H1 (cell line): Measurements from ENCODE around the gene MDH1B. TPM values are rescaled to one million over a fixed set of nuclear protein-coding genes. Genes with fewer than 3 reads are reported as not detected.

ENCODE experiments used
- CTCF ChIA-PET: fragments of 300-600 bp; sonication (Branson Sonifier 250); formaldehyde crosslinking; loops from one replicate; lab custom pipeline; 2021; ENCODE audit not compliant: partially characterized antibody; lab: Charles Lee
- POLR2A ChIA-PET: fragments of 300-600 bp; sonication (Branson Sonifier 250); formaldehyde crosslinking; loops from one replicate; lab custom pipeline; 2021; ENCODE audit warnings: inconsistent platforms; ENCODE audit not compliant: partially characterized antibody; lab: Charles Lee
- DNase-seq, 2 experiments: peaks; one replicate each; pipeline versions ENCODE4 v3.0.0 to v3.0.0-alpha.2; 2010 to 2022; ENCODE audit warnings: low spot score in 2 of 2, low read depth in 1 of 2, mixed read lengths in 1 of 2
- FAIRE-seq: peaks from 2 replicates; lab custom pipeline; 2011; peaks lifted over from hg19 to GRCh38; lab: Jason Lieb, UNC
- H2AFZ ChIP-seq: 2 replicates; pipeline ENCODE4 v1.8.1; 2012; ENCODE audit warnings: low read length, inconsistent platforms
- H2AK5ac ChIP-seq: 2 replicates; pipeline ENCODE4 v1.6.1; 2013; ENCODE audit warnings: low read depth, low read length
- H2BK120ac ChIP-seq: replicated peaks from 2 replicates; pipeline ENCODE3; 2013; ENCODE audit warnings: low read depth, low read length, inconsistent platforms
- H2BK12ac ChIP-seq: 2 replicates; pipeline ENCODE4 v1.6.1; 2013; ENCODE audit warnings: low read depth, low read length
- H2BK15ac ChIP-seq: 2 replicates; pipeline ENCODE4 v1.6.1; 2013; ENCODE audit warnings: low read length
- H2BK20ac ChIP-seq: 2 replicates; pipeline ENCODE4 v1.6.1; 2013; ENCODE audit warnings: low read length
- H2BK5ac ChIP-seq: 2 replicates; pipeline ENCODE4 v1.6.1; 2013; ENCODE audit warnings: low read depth, low read length
- H3K14ac ChIP-seq: 2 replicates; pipeline ENCODE4 v1.6.1; 2013; ENCODE audit warnings: inconsistent platforms; ENCODE audit not compliant: insufficient read length
- H3K18ac ChIP-seq: 2 replicates; pipeline ENCODE4 v1.6.1; 2013; ENCODE audit warnings: low read length; ENCODE audit errors: extremely low read depth
- H3K23ac ChIP-seq: 2 replicates; pipeline ENCODE4 v1.6.1; 2013; ENCODE audit warnings: inconsistent platforms; ENCODE audit not compliant: insufficient read length
- H3K23me2 ChIP-seq: 2 replicates; pipeline ENCODE4 v1.6.1; 2013; ENCODE audit warnings: low read depth, low read length
- H3K27ac ChIP-seq: 2 replicates; pipeline ENCODE4 v1.6.1; 2011; ENCODE audit warnings: low read depth, low read length, inconsistent platforms
- H3K27me3 ChIP-seq, 4 experiments: replicated peaks in 1 of 4; 1 replicate in 1 of 4; 2 replicates in 3 of 4; pipeline versions ENCODE4 v1.6.1 to v1.8.1; 2011 to 2013; ENCODE audit warnings: low read length in 3 of 4, mild to moderate bottlenecking in 3 of 4, inconsistent platforms in 2 of 4, mixed read lengths in 2 of 4, moderate library complexity in 1 of 4; ENCODE audit not compliant: control insufficient read depth in 3 of 4, insufficient read depth in 3 of 4; ENCODE audit errors: extremely low read depth in 1 of 4
- H3K36me3 ChIP-seq, 4 experiments: 2 replicates each; pipeline versions ENCODE4 v1.6.1 to v1.8.1; 2011 to 2013; ENCODE audit warnings: mild to moderate bottlenecking in 4 of 4, low read length in 3 of 4, moderate library complexity in 2 of 4, control low read depth in 1 of 4, inconsistent platforms in 1 of 4; ENCODE audit not compliant: insufficient read depth in 4 of 4, control insufficient read depth in 2 of 4
- H3K4ac ChIP-seq: replicated peaks from 2 replicates; pipeline ENCODE3; 2013; ENCODE audit warnings: low read length, low read depth, mixed read lengths, inconsistent platforms; ENCODE audit not compliant: insufficient read length
- H3K4me1 ChIP-seq, 4 experiments: replicated peaks in 1 of 4; 1 replicate in 1 of 4; 2 replicates in 3 of 4; pipeline versions ENCODE4 v1.6.1 to v1.8.1; 2011 to 2013; ENCODE audit warnings: low read length in 3 of 4, inconsistent platforms in 2 of 4, mixed read lengths in 1 of 4; ENCODE audit not compliant: insufficient read depth in 4 of 4, control insufficient read depth in 3 of 4
- H3K4me2 ChIP-seq, 2 experiments: 2 replicates each; pipeline versions ENCODE4 v1.6.1 to v1.8.1; 2011 to 2013; ENCODE audit warnings: low read depth in 2 of 2, low read length in 2 of 2, control low read depth in 1 of 2, inconsistent platforms in 1 of 2, mild to moderate bottlenecking in 1 of 2; ENCODE audit not compliant: insufficient read depth in 1 of 2
- H3K4me3 ChIP-seq, 4 experiments: fragments of 200-600, 300-600 bp in 1 of 4; sonication (generic), shearing (Covaris generic), sonication (Bioruptor Twin) in 1 of 4; 2 replicates each; pipeline versions ENCODE4 v1.5.1 to v1.8.1; 2011 to 2016; ENCODE audit warnings: low read length in 4 of 4, low read depth in 3 of 4, control low read depth in 2 of 4, inconsistent platforms in 2 of 4, mild to moderate bottlenecking in 2 of 4, mixed read lengths in 1 of 4, moderate library complexity in 1 of 4; ENCODE audit not compliant: insufficient read depth in 2 of 4; ENCODE audit errors: extremely low read depth in 1 of 4
- H3K56ac ChIP-seq: replicated peaks from 2 replicates; pipeline ENCODE3; 2013; ENCODE audit warnings: low read depth, mild to moderate bottlenecking, mixed read lengths, low read length, inconsistent platforms; ENCODE audit not compliant: insufficient read length
- H3K79me1 ChIP-seq: 2 replicates; pipeline ENCODE4 v1.6.1; 2013; ENCODE audit warnings: low read depth, low read length, control low read depth
- H3K79me2 ChIP-seq, 2 experiments: 2 replicates each; pipeline versions ENCODE4 v1.6.1 to v1.8.1; 2012 to 2013; ENCODE audit warnings: low read length in 2 of 2, mild to moderate bottlenecking in 2 of 2, inconsistent platforms in 1 of 2; ENCODE audit not compliant: insufficient read depth in 2 of 2, control insufficient read depth in 1 of 2
- H3K9ac ChIP-seq, 4 experiments: replicated peaks in 1 of 4; 1 replicate in 1 of 4; 2 replicates in 3 of 4; pipeline versions ENCODE4 v1.6.1 to v1.8.1; 2011 to 2013; ENCODE audit warnings: low read depth in 3 of 4, low read length in 3 of 4, control low read depth in 2 of 4, mild to moderate bottlenecking in 2 of 4, moderate library complexity in 2 of 4, inconsistent platforms in 1 of 4; ENCODE audit errors: extremely low read depth in 1 of 4
- H3K9me3 ChIP-seq, 2 experiments: 2 replicates each; pipeline versions ENCODE4 v1.6.1 to v1.8.1; 2012 to 2013; ENCODE audit warnings: mild to moderate bottlenecking in 2 of 2, moderate library complexity in 2 of 2, control low read depth in 1 of 2, inconsistent platforms in 1 of 2, low read depth in 1 of 2, low read length in 1 of 2, mixed read lengths in 1 of 2; ENCODE audit not compliant: insufficient read depth in 2 of 2
- H4K20me1 ChIP-seq, 2 experiments: replicated peaks in 1 of 2; 2 replicates each; pipeline versions ENCODE3 to v1.8.1; 2011 to 2013; ENCODE audit warnings: inconsistent platforms in 2 of 2, low read length in 2 of 2, mild to moderate bottlenecking in 1 of 2; ENCODE audit not compliant: insufficient read depth in 2 of 2, control insufficient read depth in 1 of 2
- H4K5ac ChIP-seq: 2 replicates; pipeline ENCODE4 v1.6.1; 2013; ENCODE audit warnings: low read length, low read depth, mixed read lengths, inconsistent platforms; ENCODE audit not compliant: insufficient read length
- H4K8ac ChIP-seq: 2 replicates; pipeline ENCODE4 v1.8.0; 2013; ENCODE audit warnings: mild to moderate bottlenecking, moderate library complexity, low read length, inconsistent platforms; ENCODE audit not compliant: insufficient read depth; ENCODE audit errors: extremely low read depth
- H4K91ac ChIP-seq: replicated peaks from 2 replicates; pipeline ENCODE3; 2013; ENCODE audit warnings: low read length, mixed read lengths, inconsistent platforms; ENCODE audit not compliant: insufficient read length
- HDAC2 ChIP-seq, 2 experiments: fragments of 300-600 bp in 1 of 2; sonication (generic) in 1 of 2; IDR thresholded peaks; 2 replicates each; pipeline ENCODE4 v1.6.1; 2011 to 2012; ENCODE audit warnings: low read depth in 2 of 2, low read length in 2 of 2, mild to moderate bottlenecking in 2 of 2, moderate library complexity in 2 of 2, borderline replicate concordance in 1 of 2, inconsistent platforms in 1 of 2
- JUN ChIP-seq: IDR thresholded peaks from 2 replicates; pipeline ENCODE4 v1.6.1; 2011; ENCODE audit warnings: low read depth, mild to moderate bottlenecking, improper control_type of control experiment, low read length
- SIN3A ChIP-seq, 2 experiments: IDR thresholded peaks in 1 of 2; conservative IDR thresholded peaks in 1 of 2; 2 replicates each; pipeline ENCODE4 v1.6.1; 2011 to 2012; ENCODE audit warnings: low read length in 2 of 2, improper control_type of control experiment in 1 of 2, low read depth in 1 of 2, mild to moderate bottlenecking in 1 of 2
- SRF ChIP-seq: IDR thresholded peaks from 2 replicates; pipeline ENCODE4 v1.6.1; 2011; ENCODE audit warnings: mild to moderate bottlenecking, low read depth, low read length, moderate library complexity
- TAF1 ChIP-seq: IDR thresholded peaks from 2 replicates; pipeline ENCODE4 v1.6.1; 2011; ENCODE audit warnings: mild to moderate bottlenecking, low read depth, low read length
- TAF7 ChIP-seq: optimal IDR thresholded peaks from 2 replicates; pipeline ENCODE3; 2011; ENCODE audit warnings: low read depth, mild to moderate bottlenecking, inconsistent platforms, low read length, moderate library complexity, borderline replicate concordance
- TBP ChIP-seq: IDR thresholded peaks from 2 replicates; pipeline ENCODE4 v1.6.1; 2011; ENCODE audit warnings: low read depth, low read length, improper control_type of control experiment
- YY1 ChIP-seq: IDR thresholded peaks from 2 replicates; pipeline ENCODE4 v1.6.1; 2011; ENCODE audit warnings: low read depth, mild to moderate bottlenecking, low read length
- WGBS, 2 experiments: shearing (Covaris generic) in 1 of 2; methylation state at CpG; one replicate each; pipeline versions ENCODE4 v1.1.6 to v1.1.7; 2013 to 2015; ENCODE audit warnings: low lambda C conversion rate in 2 of 2, mixed read lengths in 2 of 2, inconsistent platforms in 1 of 2, low coverage in 1 of 2, missing lambda C conversion rate in 1 of 2; ENCODE audit not compliant: insufficient replicate concordance in 2 of 2, insufficient coverage in 1 of 2, insufficient read length in 1 of 2; ENCODE audit errors: extremely low coverage in 1 of 2, missing lambda C conversion rate in 1 of 2; 5-methylcytosine and 5-hydroxymethylcytosine counted together
- polyA plus RNA-seq, 7 experiments: library from polyadenylated mRNA; depleted of rRNA in 3 of 7; stranded (reverse) in 5 of 7; unstranded in 2 of 7; fragments of >200 nt in 5 of 7; fragments of 200-250 nt in 2 of 7; gene quantifications; 1 replicate in 5 of 7; 2 replicates in 1 of 7; 4 replicates in 1 of 7; pipeline versions ENCODE4 v1.2.1 to v1.2.3, GENCODE V29; 2011 to 2013; ENCODE audit warnings: missing spikeins in 2 of 7, mixed read lengths in 2 of 7
- total RNA-seq: library from RNA; stranded (reverse); fragmentation: NEBNext Ultra II Directional; extraction: Animal tissue kit (Norgen Biotek cat#: 25700); gene quantifications from 2 replicates; pipeline ENCODE4 v1.2.1, GENCODE V29; 2021
- TF ChIP-seq, protein P1 (sequence below): IDR thresholded peaks from 2 replicates; pipeline ENCODE4 v1.6.1; 2011; ENCODE audit warnings: low read length, improper control_type of control experiment
- TF ChIP-seq, protein P2 (sequence below): IDR thresholded peaks from 2 replicates; pipeline ENCODE4 v1.6.1; 2012; ENCODE audit warnings: inconsistent platforms

Gene MDH1B
- total and polyA plus RNA-seq, 2 of the 8 experiments (the other 6 are each of a cell fraction or from before 2014, with no cell fraction given) = 1.5 to 2.1 TPM

DNA sequence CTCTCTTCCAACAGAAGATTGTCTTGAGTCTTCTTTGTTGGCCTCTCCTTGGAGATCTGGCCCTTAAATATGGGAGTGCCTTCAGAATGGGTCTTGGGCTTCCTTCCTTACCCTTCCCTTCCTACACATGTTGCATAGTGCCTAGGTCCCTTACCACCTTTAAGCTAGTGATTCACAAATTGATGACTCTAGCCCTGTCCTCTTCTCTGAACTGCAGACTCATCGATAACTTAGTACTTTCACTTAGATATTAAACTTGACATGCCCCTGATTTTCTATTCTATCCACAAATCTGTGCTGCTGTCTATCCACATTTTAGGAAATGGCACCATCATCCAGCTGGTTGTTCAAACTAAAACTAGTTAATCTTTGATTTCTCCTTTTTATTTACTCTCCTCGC, 37.8 kb downstream of the MDH1B start:
- no peak overlapping the region for H2BK5ac ChIP-seq
- H3K79me2 ChIP-seq = no peaks in the 10 kb centered on the region
- no peak for TF ChIP-seq TAF7
- no peak for TF ChIP-seq TBP
- TF ChIP-seq YY1 = no peak
- TF ChIP-seq TAF1 = no peak
- TF ChIP-seq, protein P1, sequence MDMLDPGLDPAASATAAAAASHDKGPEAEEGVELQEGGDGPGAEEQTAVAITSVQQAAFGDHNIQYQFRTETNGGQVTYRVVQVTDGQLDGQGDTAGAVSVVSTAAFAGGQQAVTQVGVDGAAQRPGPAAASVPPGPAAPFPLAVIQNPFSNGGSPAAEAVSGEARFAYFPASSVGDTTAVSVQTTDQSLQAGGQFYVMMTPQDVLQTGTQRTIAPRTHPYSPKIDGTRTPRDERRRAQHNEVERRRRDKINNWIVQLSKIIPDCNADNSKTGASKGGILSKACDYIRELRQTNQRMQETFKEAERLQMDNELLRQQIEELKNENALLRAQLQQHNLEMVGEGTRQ = no peak
- TF ChIP-seq JUN = no peak
- no peak for TF ChIP-seq SRF
- TF ChIP-seq, protein P2, sequence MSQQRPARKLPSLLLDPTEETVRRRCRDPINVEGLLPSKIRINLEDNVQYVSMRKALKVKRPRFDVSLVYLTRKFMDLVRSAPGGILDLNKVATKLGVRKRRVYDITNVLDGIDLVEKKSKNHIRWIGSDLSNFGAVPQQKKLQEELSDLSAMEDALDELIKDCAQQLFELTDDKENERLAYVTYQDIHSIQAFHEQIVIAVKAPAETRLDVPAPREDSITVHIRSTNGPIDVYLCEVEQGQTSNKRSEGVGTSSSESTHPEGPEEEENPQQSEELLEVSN = no peak
- no peak for TF ChIP-seq SIN3A (conservative IDR thresholded peaks at IDR 0.05 in 1 of 2, IDR thresholded peaks at IDR 0.05 in 1 of 2; ENCODE audit: low read depth in 1 of 2, low read length in 2 of 2)
- TF ChIP-seq HDAC2 (IDR thresholded peaks at IDR 0.05; ENCODE audit: borderline replicate concordance in 1 of 2, low read depth in 2 of 2, low read length in 2 of 2) = no peak
- no peak overlapping the region for H4K8ac ChIP-seq
- no peak overlapping the region for H2BK12ac ChIP-seq
- H3K14ac ChIP-seq = no peak overlapping the region
- H2AK5ac ChIP-seq = no peak overlapping the region
- H3K18ac ChIP-seq = no peak overlapping the region
- H3K4me1 ChIP-seq = no peaks in the 10 kb centered on the region
- no peaks in the 10 kb centered on the region for H3K23me2 ChIP-seq
- H3K27ac ChIP-seq = no peak overlapping the region
- H3K9ac ChIP-seq = no peak overlapping the region
- H2BK20ac ChIP-seq = no peak overlapping the region
- no peaks in the 10 kb centered on the region for H3K36me3 ChIP-seq
- no peak overlapping the region for H4K91ac ChIP-seq
- no peaks in the 10 kb centered on the region for H4K20me1 ChIP-seq
- no peak overlapping the region for H2BK120ac ChIP-seq
- 98% methylated on average over 2 of the region's 2 CpGs; no CpG with 5 or more reads in 1 of the 2 experiments for WGBS, 2 experiments
- H2AFZ ChIP-seq = no peak overlapping the region
- H3K23ac ChIP-seq = no peak overlapping the region
- H3K4me3 ChIP-seq = no peak overlapping the region
- no peak overlapping the region for H2BK15ac ChIP-seq
- no peaks in the 10 kb centered on the region for H3K79me1 ChIP-seq
- DNase-seq = no peak
- ChIA-PET POLR2A (no interaction called here), CTCF (no interaction called here)
- H4K5ac ChIP-seq = no peak overlapping the region
- no peak for FAIRE-seq
- no peak overlapping the region for H3K56ac ChIP-seq
- H3K4me2 ChIP-seq = no peak overlapping the region
- no peaks in the 10 kb centered on the region for H3K27me3 ChIP-seq
- H3K9me3 ChIP-seq = peaks cover 0 to under 1% of the 10 kb centered on the region in 2 experiments; a peak in 1 of 4 replicates
- H3K4ac ChIP-seq = no peak overlapping the region
